H9 (cell line): ENCODE data around the gene DGKG. TPM values are rescaled to one million over a fixed set of nuclear protein-coding genes. Genes with fewer than 3 reads are reported as not detected.

Experiments
- DNase-seq: peaks from one replicate; pipeline ENCODE4 v3.0.0-alpha.2; 2017
- H2AFZ ChIP-seq: one replicate; pipeline ENCODE4 v1.6.1; 2013; ENCODE audit warnings: mild to moderate bottlenecking, low read length, control low read depth, moderate library complexity
- H2AK5ac ChIP-seq: 2 replicates; pipeline ENCODE4 v1.6.1; 2013; ENCODE audit warnings: low read length, control low read depth, mixed read lengths; ENCODE audit not compliant: insufficient read length
- H2BK120ac ChIP-seq: one replicate; pipeline ENCODE4 v1.6.1; 2013; ENCODE audit warnings: low read depth, mild to moderate bottlenecking, low read length, control low read depth, inconsistent platforms; ENCODE audit not compliant: poor library complexity, severe bottlenecking
- H2BK12ac ChIP-seq: 2 replicates; pipeline ENCODE4 v1.6.1; 2013; ENCODE audit warnings: low read length, control low read depth, mixed read lengths, low read depth; ENCODE audit not compliant: insufficient read length
- H2BK15ac ChIP-seq: 2 replicates; pipeline ENCODE4 v1.6.1; 2013; ENCODE audit warnings: low read depth, low read length, control low read depth
- H2BK20ac ChIP-seq: one replicate; pipeline ENCODE4 v1.6.1; 2013; ENCODE audit warnings: low read depth, mild to moderate bottlenecking, low read length, control low read depth, inconsistent platforms; ENCODE audit not compliant: poor library complexity, severe bottlenecking
- H2BK5ac ChIP-seq: 2 replicates; pipeline ENCODE4 v1.6.1; 2013; ENCODE audit warnings: low read length, control low read depth, mixed read lengths; ENCODE audit not compliant: insufficient read length
- H3K14ac ChIP-seq: 2 replicates; pipeline ENCODE4 v1.6.1; 2013; ENCODE audit warnings: low read length, control low read depth; ENCODE audit not compliant: insufficient read depth
- H3K18ac ChIP-seq: 2 replicates; pipeline ENCODE4 v1.6.1; 2013; ENCODE audit warnings: low read depth, mild to moderate bottlenecking, mixed read lengths, low read length, control low read depth; ENCODE audit not compliant: insufficient read length
- H3K23ac ChIP-seq: 2 replicates; pipeline ENCODE4 v1.6.1; 2013; ENCODE audit warnings: low read length, control low read depth, mixed read lengths, low read depth; ENCODE audit not compliant: insufficient read length
- H3K23me2 ChIP-seq: 2 replicates; pipeline ENCODE4 v1.6.1; 2013; ENCODE audit warnings: low read depth, mild to moderate bottlenecking, mixed read lengths, low read length, control low read depth; ENCODE audit not compliant: insufficient read length, poor library complexity, severe bottlenecking
- H3K27ac ChIP-seq: 2 replicates; pipeline ENCODE4 v1.5.1; 2013; ENCODE audit warnings: low read length, control low read depth, mixed read lengths, low read depth; ENCODE audit not compliant: insufficient read length
- H3K27me3 ChIP-seq: 2 replicates; pipeline ENCODE4 v1.6.1; 2013; ENCODE audit warnings: low read length, control low read depth, inconsistent platforms; ENCODE audit not compliant: insufficient read depth
- H3K4ac ChIP-seq: 2 replicates; pipeline ENCODE4 v1.6.1; 2013; ENCODE audit warnings: low read depth, mild to moderate bottlenecking, control low read depth, inconsistent platforms, low read length, moderate library complexity
- H3K4me1 ChIP-seq: 2 replicates; pipeline ENCODE4 v1.6.1; 2013; ENCODE audit warnings: low read length, control low read depth, inconsistent platforms; ENCODE audit not compliant: insufficient read depth
- H3K4me2 ChIP-seq: 2 replicates; pipeline ENCODE4 v1.6.1; 2013; ENCODE audit warnings: low read length, control low read depth, mixed read lengths; ENCODE audit not compliant: insufficient read length, insufficient read depth
- H3K56ac ChIP-seq: 2 replicates; pipeline ENCODE4 v1.6.1; 2013; ENCODE audit warnings: low read depth, mild to moderate bottlenecking, mixed read lengths, low read length, control low read depth; ENCODE audit not compliant: insufficient read length
- H3K79me1 ChIP-seq: 2 replicates; pipeline ENCODE4 v1.6.1; 2013; ENCODE audit warnings: low read depth, mild to moderate bottlenecking, moderate library complexity, low read length, control low read depth, inconsistent platforms; ENCODE audit not compliant: insufficient read depth, poor library complexity, severe bottlenecking
- H3K79me2 ChIP-seq: 2 replicates; pipeline ENCODE4 v1.6.1; 2013; ENCODE audit warnings: low read length, control low read depth, inconsistent platforms; ENCODE audit not compliant: insufficient read depth
- H3K9ac ChIP-seq: 2 replicates; pipeline ENCODE4 v1.6.1; 2013; ENCODE audit warnings: low read length, control low read depth, mixed read lengths; ENCODE audit not compliant: insufficient read length; ENCODE audit errors: extremely low read depth
- H3K9me3 ChIP-seq: one replicate; pipeline ENCODE4 v1.6.1; 2013; ENCODE audit warnings: low read depth, low read length, inconsistent platforms; ENCODE audit not compliant: control insufficient read depth
- H3T11ph ChIP-seq: one replicate; pipeline ENCODE4 v1.6.1; 2013; ENCODE audit warnings: mild to moderate bottlenecking, low read length, control low read depth, inconsistent platforms
- H4K20me1 ChIP-seq: one replicate; pipeline ENCODE4 v1.6.1; 2013; ENCODE audit not compliant: control insufficient read depth, insufficient read length, insufficient read depth
- H4K5ac ChIP-seq: 2 replicates; pipeline ENCODE4 v1.6.1; 2013; ENCODE audit warnings: low read depth, mild to moderate bottlenecking, mixed read lengths, low read length, control low read depth; ENCODE audit not compliant: insufficient read length
- H4K8ac ChIP-seq: replicated peaks from 2 replicates; pipeline ENCODE4 v1.6.1; 2013; ENCODE audit warnings: low read length, control low read depth, mixed read lengths, low read depth; ENCODE audit not compliant: insufficient read length
- H4K91ac ChIP-seq: 2 replicates; pipeline ENCODE4 v1.6.1; 2013; ENCODE audit warnings: low read depth, mild to moderate bottlenecking, moderate library complexity, mixed read lengths, low read length, control low read depth; ENCODE audit not compliant: insufficient read length
- H3K27ac Mint-ChIP-seq, 3 experiments: 2 replicates in 2 of 3; 3 replicates in 1 of 3; pipeline ENCODE4 v1.8.0; 2020 to 2021; ENCODE audit warnings: mixed read lengths in 3 of 3, mild to moderate bottlenecking in 1 of 3, moderate library complexity in 1 of 3
- H3K27me3 Mint-ChIP-seq: 2 replicates; pipeline ENCODE4 v1.8.0; 2021; ENCODE audit warnings: low read depth, mild to moderate bottlenecking, moderate library complexity, mixed read lengths
- H3K36me3 Mint-ChIP-seq, 3 experiments: 2 replicates in 2 of 3; 3 replicates in 1 of 3; pipeline ENCODE4 v1.8.0; 2020 to 2021; ENCODE audit warnings: low read depth in 3 of 3, mixed read lengths in 3 of 3; ENCODE audit not compliant: insufficient read depth in 1 of 3
- H3K4me1 Mint-ChIP-seq, 2 experiments: 2 replicates each; pipeline ENCODE4 v1.8.0; 2020; ENCODE audit warnings: mixed read lengths in 2 of 2
- H3K4me3 Mint-ChIP-seq, 2 experiments: 2 replicates in 1 of 2; 3 replicates in 1 of 2; pipeline ENCODE4 v1.8.0; 2020 to 2021; ENCODE audit warnings: mild to moderate bottlenecking in 2 of 2, mixed read lengths in 2 of 2, moderate library complexity in 1 of 2
- H3K9me3 Mint-ChIP-seq, 2 experiments: 2 replicates in 1 of 2; 3 replicates in 1 of 2; pipeline ENCODE4 v1.8.0; 2020; ENCODE audit warnings: mild to moderate bottlenecking in 2 of 2, mixed read lengths in 2 of 2, moderate library complexity in 1 of 2
- WGBS: extraction: QIAGEN DNeasy Blood & Tissue Kit; methylation state at CpG from one replicate; pipeline ENCODE4 v1.1.7; 2013; ENCODE audit warnings: missing lambda C conversion rate, low lambda C conversion rate, mixed read lengths; ENCODE audit not compliant: insufficient read length; ENCODE audit errors: extremely low coverage; 5-methylcytosine and 5-hydroxymethylcytosine counted together
- total RNA-seq: library from RNA; stranded (reverse); gene quantifications from 2 replicates; pipeline ENCODE4 v1.2.1, GENCODE V29; 2021
- TF ChIP-seq, protein P1 (sequence below): fragments of 200-600 bp; sonication (generic); conservative IDR thresholded peaks from 3 replicates; pipeline ENCODE4 v1.8.0; 2021; ENCODE audit warnings: antibody characterized with exemption, mild to moderate bottlenecking

The DGKG gene
- total RNA-seq, 1 experiment from 2014 or later: not detected

DNA sequence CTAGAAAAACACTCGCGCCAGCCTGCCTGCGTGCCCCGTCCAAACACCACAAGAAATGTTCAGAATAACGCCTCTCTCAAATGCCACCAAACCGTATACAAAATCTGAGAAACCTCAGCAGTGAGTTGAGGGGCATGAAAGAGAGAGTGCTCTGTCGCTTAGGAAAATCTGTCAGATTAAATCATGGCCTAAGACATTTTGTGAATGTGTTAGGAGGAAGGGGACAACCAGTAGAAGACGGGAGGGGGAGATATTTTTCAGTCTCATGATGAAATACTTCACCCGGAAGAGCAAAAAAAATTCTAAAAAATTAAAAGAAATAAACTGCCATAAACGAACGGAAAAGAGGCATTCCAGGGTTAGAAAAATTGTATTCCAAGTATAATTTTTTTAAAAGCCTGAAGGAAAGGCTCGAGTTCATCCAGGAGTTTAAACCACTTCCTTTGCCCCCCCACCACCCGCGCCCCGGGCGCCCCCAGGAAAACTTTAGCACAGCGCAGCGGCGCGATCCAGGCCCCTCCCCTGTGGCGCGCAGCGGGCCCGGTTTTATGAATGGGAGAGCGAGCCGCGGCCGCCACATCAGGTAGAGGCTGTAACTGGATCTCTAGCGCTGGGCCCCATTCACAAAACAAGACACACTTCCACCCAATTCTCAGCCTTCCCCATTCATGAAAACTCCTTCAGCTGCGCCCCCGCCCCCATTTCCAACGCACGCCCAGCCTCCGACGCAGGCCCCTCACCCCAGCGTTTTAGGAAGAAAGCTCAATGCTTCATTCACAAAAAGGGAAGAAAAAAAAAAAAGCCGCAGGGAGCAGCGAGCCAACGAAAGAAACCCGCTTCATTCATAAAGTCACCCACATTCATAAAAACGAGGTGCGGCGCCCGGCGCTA lies 254.6 kb downstream of the DGKG start:
- H2BK5ac ChIP-seq: no peak overlapping the region
- H3K27ac ChIP-seq: no peak overlapping the region
- Mint-ChIP-seq H3K9me3 (peaks cover 0 to 4% of the 10 kb centered on the region in 2 experiments; a peak in 3 of 5 replicates), H3K4me1 (peaks cover 34 to 38% of the 10 kb centered on the region in 2 experiments), H3K4me3 (peak overlapping the region; percentile 76 to 91), H3K27me3 (peaks cover 92% of the 10 kb centered on the region), H3K36me3 (peaks cover 0 to 11% (median 0%) of the 10 kb centered on the region in 3 experiments; a peak in 2 of 7 replicates), H3K27ac (peak overlapping the region; percentile 81 to 99 (median 85); a peak in 6 of 7 replicates)
- H3K9me3 ChIP-seq: no peaks in the 10 kb centered on the region
- no peak overlapping the region for H3K56ac ChIP-seq
- peaks cover 23% of the 10 kb centered on the region for H3K27me3 ChIP-seq
- peaks cover 13% of the 10 kb centered on the region for H3K23me2 ChIP-seq
- WGBS: no CpG with 5 or more reads among the region's 45 CpGs
- no peaks in the 10 kb centered on the region for H3K79me1 ChIP-seq
- H4K20me1 ChIP-seq: no peaks in the 10 kb centered on the region
- no peak overlapping the region for H3K23ac ChIP-seq
- peak overlapping the region; percentile 66 for H3K9ac ChIP-seq
- no peak overlapping the region for H4K8ac ChIP-seq
- H2AFZ ChIP-seq: no peak overlapping the region
- H3K4ac ChIP-seq: no peak overlapping the region
- no peak overlapping the region for H4K91ac ChIP-seq
- H2AK5ac ChIP-seq: no peak overlapping the region
- no peak overlapping the region for H3T11ph ChIP-seq
- no peak overlapping the region for H2BK15ac ChIP-seq
- H3K79me2 ChIP-seq: no peaks in the 10 kb centered on the region; the same call in 1 of the 2 replicates
- TF ChIP-seq, protein P1, sequence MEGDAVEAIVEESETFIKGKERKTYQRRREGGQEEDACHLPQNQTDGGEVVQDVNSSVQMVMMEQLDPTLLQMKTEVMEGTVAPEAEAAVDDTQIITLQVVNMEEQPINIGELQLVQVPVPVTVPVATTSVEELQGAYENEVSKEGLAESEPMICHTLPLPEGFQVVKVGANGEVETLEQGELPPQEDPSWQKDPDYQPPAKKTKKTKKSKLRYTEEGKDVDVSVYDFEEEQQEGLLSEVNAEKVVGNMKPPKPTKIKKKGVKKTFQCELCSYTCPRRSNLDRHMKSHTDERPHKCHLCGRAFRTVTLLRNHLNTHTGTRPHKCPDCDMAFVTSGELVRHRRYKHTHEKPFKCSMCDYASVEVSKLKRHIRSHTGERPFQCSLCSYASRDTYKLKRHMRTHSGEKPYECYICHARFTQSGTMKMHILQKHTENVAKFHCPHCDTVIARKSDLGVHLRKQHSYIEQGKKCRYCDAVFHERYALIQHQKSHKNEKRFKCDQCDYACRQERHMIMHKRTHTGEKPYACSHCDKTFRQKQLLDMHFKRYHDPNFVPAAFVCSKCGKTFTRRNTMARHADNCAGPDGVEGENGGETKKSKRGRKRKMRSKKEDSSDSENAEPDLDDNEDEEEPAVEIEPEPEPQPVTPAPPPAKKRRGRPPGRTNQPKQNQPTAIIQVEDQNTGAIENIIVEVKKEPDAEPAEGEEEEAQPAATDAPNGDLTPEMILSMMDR: no peak
- peaks cover 2% of the 10 kb centered on the region; the same call in 1 of the 2 replicates for H3K4me1 ChIP-seq
- H3K14ac ChIP-seq: no peak overlapping the region
- no peak overlapping the region for H2BK12ac ChIP-seq
- no peak overlapping the region for H2BK120ac ChIP-seq
- peak; percentile 81 for DNase-seq
- H3K18ac ChIP-seq: no peak overlapping the region
- no peak overlapping the region for H2BK20ac ChIP-seq
- no peak overlapping the region for H4K5ac ChIP-seq
- H3K4me2 ChIP-seq: peak overlapping the region; percentile 53
